ENCODE results near the gene RALY. TPM values are rescaled to one million over a fixed set of nuclear protein-coding genes. Genes with fewer than 3 reads are reported as not detected.
"Not testable (repeated sequence)": the region's sequence is repeated elsewhere in the genome, so short reads cannot be mapped to it uniquely, and the experiment has no call there.

The RALY gene
- total RNA-seq, 1 donor: 67.4 TPM

DNA sequence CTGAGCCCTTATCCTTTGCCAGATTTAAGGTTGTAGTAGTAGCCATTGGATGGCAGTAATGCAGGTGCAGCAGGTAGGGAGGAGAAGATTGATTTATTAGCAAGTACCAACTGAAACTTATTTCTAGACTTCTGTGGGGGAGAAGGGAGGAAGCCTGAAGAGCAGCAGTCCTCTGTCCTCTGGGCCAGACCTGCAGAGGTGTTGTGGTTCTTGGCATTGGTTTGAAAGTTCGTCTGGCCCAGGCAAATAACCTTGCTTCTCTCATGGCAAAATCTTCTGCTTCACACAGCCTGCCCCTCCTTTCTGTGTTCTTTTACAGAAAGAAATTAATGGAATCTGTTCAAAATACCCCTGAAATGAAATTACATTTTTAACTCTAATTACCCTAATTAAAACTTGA lies 24.5 kb downstream of the RALY start:
- DNase-seq (ENCODE audit: low read depth): no peak
- no peak overlapping the region for H3K4me3 ChIP-seq (ENCODE audit: low read depth, low read length)
- TF ChIP-seq, protein P1, sequence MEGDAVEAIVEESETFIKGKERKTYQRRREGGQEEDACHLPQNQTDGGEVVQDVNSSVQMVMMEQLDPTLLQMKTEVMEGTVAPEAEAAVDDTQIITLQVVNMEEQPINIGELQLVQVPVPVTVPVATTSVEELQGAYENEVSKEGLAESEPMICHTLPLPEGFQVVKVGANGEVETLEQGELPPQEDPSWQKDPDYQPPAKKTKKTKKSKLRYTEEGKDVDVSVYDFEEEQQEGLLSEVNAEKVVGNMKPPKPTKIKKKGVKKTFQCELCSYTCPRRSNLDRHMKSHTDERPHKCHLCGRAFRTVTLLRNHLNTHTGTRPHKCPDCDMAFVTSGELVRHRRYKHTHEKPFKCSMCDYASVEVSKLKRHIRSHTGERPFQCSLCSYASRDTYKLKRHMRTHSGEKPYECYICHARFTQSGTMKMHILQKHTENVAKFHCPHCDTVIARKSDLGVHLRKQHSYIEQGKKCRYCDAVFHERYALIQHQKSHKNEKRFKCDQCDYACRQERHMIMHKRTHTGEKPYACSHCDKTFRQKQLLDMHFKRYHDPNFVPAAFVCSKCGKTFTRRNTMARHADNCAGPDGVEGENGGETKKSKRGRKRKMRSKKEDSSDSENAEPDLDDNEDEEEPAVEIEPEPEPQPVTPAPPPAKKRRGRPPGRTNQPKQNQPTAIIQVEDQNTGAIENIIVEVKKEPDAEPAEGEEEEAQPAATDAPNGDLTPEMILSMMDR (IDR thresholded peaks at IDR 0.05; ENCODE audit: insufficient read depth, low read length): no peak

GRCh38 chr20:34022151-34022838 lies 28.6 kb downstream of the RALY start:
- TF ChIP-seq, protein P1 (IDR thresholded peaks at IDR 0.05; ENCODE audit: insufficient read depth, low read length): peak; percentile 32
- DNase-seq (ENCODE audit: low read depth): no peak
- H3K4me3 ChIP-seq (ENCODE audit: low read depth, low read length): no peak overlapping the region

DNA sequence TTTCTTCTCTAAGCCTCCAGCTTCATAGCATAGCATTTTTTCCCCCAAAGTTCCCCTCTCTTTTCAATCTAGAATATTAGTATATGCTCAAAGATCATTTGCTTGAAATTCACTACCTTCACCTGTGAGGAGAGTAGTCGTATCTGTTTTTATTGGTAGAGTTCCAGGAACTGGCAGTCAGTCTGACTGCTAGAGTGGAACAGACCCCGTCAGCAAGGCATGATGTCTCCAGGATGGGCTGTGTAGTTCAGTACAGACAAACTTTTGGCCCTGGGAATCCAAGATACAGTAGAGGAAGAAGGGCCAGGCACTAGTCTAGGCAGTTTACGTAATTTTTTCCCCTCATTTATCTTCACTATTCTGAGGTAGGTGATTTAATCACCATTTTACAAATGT lies 29.1 kb downstream of the RALY start:
- no peak for DNase-seq (ENCODE audit: low read depth)
- no peak overlapping the region for H3K4me3 ChIP-seq (ENCODE audit: low read depth, low read length)
- TF ChIP-seq, protein P1 (IDR thresholded peaks at IDR 0.05; ENCODE audit: insufficient read depth, low read length): no peak

DNA sequence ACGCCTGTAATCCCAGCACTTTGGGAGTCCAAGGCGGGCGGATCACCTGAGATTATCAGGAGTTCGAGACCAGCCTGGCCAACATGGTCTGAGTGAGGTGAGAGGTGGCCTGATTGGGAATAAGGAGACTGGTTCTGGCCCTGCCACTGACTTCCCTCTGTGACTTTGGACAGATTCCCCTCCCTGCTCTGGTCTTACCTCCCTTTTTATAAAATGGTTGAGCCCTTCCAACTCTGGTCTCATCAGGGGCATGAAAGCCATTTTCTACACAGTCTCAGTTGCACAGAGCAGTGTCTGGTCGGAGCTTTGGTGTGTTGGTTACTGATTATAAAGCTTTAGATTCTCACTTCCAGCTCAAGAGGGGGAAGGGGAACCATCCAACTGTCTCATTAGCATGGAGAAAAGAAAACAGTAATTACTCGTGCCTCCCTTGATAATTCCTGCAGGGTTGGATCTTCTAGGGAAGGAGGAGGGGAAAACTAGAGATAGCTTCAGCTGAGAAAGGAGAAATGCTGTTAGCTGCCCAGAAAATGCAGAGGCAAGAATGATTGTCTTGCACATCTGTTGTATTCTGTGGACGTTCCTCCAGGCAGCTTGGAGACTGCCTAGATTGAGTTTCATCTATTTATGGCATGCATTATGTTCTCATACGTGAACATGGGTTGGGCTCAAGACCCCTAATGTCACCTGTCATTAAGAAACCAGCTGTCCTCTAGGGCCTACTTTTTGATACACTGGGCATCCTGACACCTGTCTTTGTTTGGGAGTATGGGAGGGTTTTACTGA lies 30.4 kb downstream of the RALY start:
- no peak overlapping the region for H3K4me3 ChIP-seq (ENCODE audit: low read depth, low read length)
- no peak for DNase-seq (ENCODE audit: low read depth)
- TF ChIP-seq, protein P1 (IDR thresholded peaks at IDR 0.05; ENCODE audit: insufficient read depth, low read length): no peak

DNA sequence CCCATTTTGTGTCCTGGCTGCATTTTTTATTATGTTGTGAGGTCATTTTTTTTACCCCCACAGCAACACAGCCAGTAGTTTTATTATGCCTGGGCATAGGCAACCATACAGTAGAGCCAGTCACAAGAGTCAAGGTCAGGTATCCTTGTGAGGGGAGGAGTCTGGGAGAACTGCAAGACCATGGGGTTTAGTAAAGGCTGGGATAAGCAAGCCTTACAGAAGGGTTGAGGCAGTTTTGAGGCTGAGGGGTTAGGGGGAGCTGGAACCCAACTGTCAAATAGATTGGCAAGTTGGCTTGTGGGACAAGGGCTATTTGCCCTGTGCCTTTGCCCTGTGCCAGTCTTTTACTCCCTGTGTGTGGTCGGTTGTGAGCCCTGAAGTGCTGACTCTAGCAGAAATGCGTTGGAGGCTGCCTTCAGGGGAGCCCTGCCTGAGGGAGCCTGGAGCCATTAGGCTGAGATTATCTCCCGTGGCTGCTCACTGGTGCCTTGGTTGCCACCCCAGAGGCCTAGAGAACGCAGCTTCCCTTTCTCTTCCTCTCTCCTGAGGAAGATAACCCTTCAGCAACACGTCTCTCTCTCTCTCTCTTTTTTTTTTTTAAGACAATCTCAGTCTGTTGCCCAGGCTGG lies 31.1 kb downstream of the RALY start:
- H3K4me3 ChIP-seq (ENCODE audit: low read depth, low read length): no peak overlapping the region
- no peak for DNase-seq (ENCODE audit: low read depth)
- TF ChIP-seq, protein P1 (IDR thresholded peaks at IDR 0.05; ENCODE audit: insufficient read depth, low read length): no peak

GRCh38 chr20:34028013-34028412 lies 34.3 kb downstream of the RALY start:
- H3K4me3 ChIP-seq (ENCODE audit: low read depth, low read length); DNase-seq (ENCODE audit: low read depth): not testable (repeated sequence)

- TF ChIP-seq, protein P1 (IDR thresholded peaks at IDR 0.05; ENCODE audit: insufficient read depth, low read length): no peak
- DNase-seq (ENCODE audit: low read depth): no peak
- H3K4me3 ChIP-seq (ENCODE audit: low read depth, low read length): no peak overlapping the region
Measured at GRCh38 chr20:34029415-34029814, 35.7 kb downstream of the RALY start.

Data from fibroblast of the aortic adventitia (primary cell).